Memory B cell (primary cell): ENCODE data around the gene EYA4.

Experiments
- ATAC-seq: fragments of 150-1000 bp; cut with Tn5 transposase; 2 replicates; pipeline ENCODE4 v1.10.0; 2021; ENCODE audit warnings: low read depth, mild to moderate bottlenecking, moderate library complexity
- DNase-seq, 2 donors: peaks; one replicate each; pipeline ENCODE4 v3.0.0; 2022; ENCODE audit warnings: low spot score in 2 of 2
- H3K27ac Mint-ChIP-seq: one replicate; pipeline ENCODE4 v1.8.0; 2022; ENCODE audit warnings: mild to moderate bottlenecking, moderate library complexity, mixed read lengths
- H3K27me3 Mint-ChIP-seq: one replicate; pipeline ENCODE4 v1.8.0; 2022; ENCODE audit warnings: mixed read lengths
- H3K36me3 Mint-ChIP-seq: one replicate; pipeline ENCODE4 v1.8.0; 2022; ENCODE audit warnings: mild to moderate bottlenecking, mixed read lengths
- H3K4me1 Mint-ChIP-seq: one replicate; pipeline ENCODE4 v1.8.0; 2022; ENCODE audit warnings: mixed read lengths
- H3K4me3 Mint-ChIP-seq: one replicate; pipeline ENCODE4 v1.8.0; 2022; ENCODE audit warnings: mild to moderate bottlenecking, moderate library complexity, mixed read lengths
- H3K9me3 Mint-ChIP-seq: one replicate; pipeline ENCODE4 v1.8.0; 2022; ENCODE audit warnings: mixed read lengths

EYA4 gene

GRCh38 chr6:133241086-133241900, at the start of gene EYA4:
EYA4 (plus strand) TSS chr6:133241357; CDS start chr6:133274781, 33,424 bp downstream.
- Mint-ChIP-seq H3K9me3 (no peaks in the 10 kb centered on the region), H3K4me1 (peaks cover 14% of the 10 kb centered on the region), H3K36me3 (no peaks in the 10 kb centered on the region), H3K4me3 (peak within 1 kb of the TSS; percentile 69), H3K27me3 (peaks cover 14% of the 10 kb centered on the region), H3K27ac (no peak within 1 kb of the TSS)
- DNase-seq (no peak), ATAC-seq (no peak)

GRCh38 chr6:133193396-133193795, 47.8 kb upstream of the EYA4 start:
- DNase-seq: no peak
- no peaks in the 10 kb centered on the region for H3K36me3 Mint-ChIP-seq
- no peak overlapping the region for H3K4me3 Mint-ChIP-seq
- no peaks in the 10 kb centered on the region for H3K4me1 Mint-ChIP-seq
- ATAC-seq: no peak
- peaks cover 4% of the 10 kb centered on the region for H3K27me3 Mint-ChIP-seq
- peaks cover 1% of the 10 kb centered on the region for H3K9me3 Mint-ChIP-seq
- no peak overlapping the region for H3K27ac Mint-ChIP-seq

- H3K4me3 Mint-ChIP-seq: no peak overlapping the region
- peaks cover 1% of the 10 kb centered on the region for H3K9me3 Mint-ChIP-seq
- no peak overlapping the region for H3K27ac Mint-ChIP-seq
- H3K4me1 Mint-ChIP-seq: no peaks in the 10 kb centered on the region
- ATAC-seq (no peak), DNase-seq (no peak)
- H3K36me3 Mint-ChIP-seq: no peaks in the 10 kb centered on the region
- peaks cover 4% of the 10 kb centered on the region for H3K27me3 Mint-ChIP-seq
Observed at GRCh38 chr6:133198725-133199124, 42.4 kb upstream of the EYA4 start.

- Mint-ChIP-seq H3K9me3 (peaks cover 1% of the 10 kb centered on the region), H3K4me1 (no peaks in the 10 kb centered on the region), H3K27me3 (peaks cover 4% of the 10 kb centered on the region), H3K36me3 (no peaks in the 10 kb centered on the region), H3K27ac (no peak overlapping the region), H3K4me3 (no peak overlapping the region)
- DNase-seq (no peak), ATAC-seq (no peak)
Observed at GRCh38 chr6:133201231-133201630, 39.9 kb upstream of the EYA4 start.

GRCh38 chr6:133202610-133203343, 38.4 kb upstream of the EYA4 start:
- no peak overlapping the region for H3K4me3 Mint-ChIP-seq
- peaks cover 4% of the 10 kb centered on the region for H3K27me3 Mint-ChIP-seq
- DNase-seq (no peak), ATAC-seq (no peak)
- H3K36me3 Mint-ChIP-seq: no peaks in the 10 kb centered on the region
- H3K27ac Mint-ChIP-seq: no peak overlapping the region
- no peaks in the 10 kb centered on the region for H3K4me1 Mint-ChIP-seq
- H3K9me3 Mint-ChIP-seq: no peaks in the 10 kb centered on the region

- Mint-ChIP-seq H3K4me3 (no peak overlapping the region), H3K27me3 (peaks cover 4% of the 10 kb centered on the region), H3K36me3 (no peaks in the 10 kb centered on the region), H3K9me3 (peaks cover 2% of the 10 kb centered on the region), H3K4me1 (no peaks in the 10 kb centered on the region), H3K27ac (no peak overlapping the region)
- ATAC-seq (no peak), DNase-seq (no peak)
Observed at GRCh38 chr6:133203344-133203697, 37.8 kb upstream of the EYA4 start.

- H3K27ac Mint-ChIP-seq: no peak overlapping the region
- peaks cover 3% of the 10 kb centered on the region for H3K9me3 Mint-ChIP-seq
- peaks cover 5% of the 10 kb centered on the region for H3K27me3 Mint-ChIP-seq
- DNase-seq (no peak), ATAC-seq (no peak)
- no peaks in the 10 kb centered on the region for H3K4me1 Mint-ChIP-seq
- no peaks in the 10 kb centered on the region for H3K36me3 Mint-ChIP-seq
- no peak overlapping the region for H3K4me3 Mint-ChIP-seq
Observed at GRCh38 chr6:133205304-133205703, 35.9 kb upstream of the EYA4 start.

GRCh38 chr6:133206942-133207341, 34.2 kb upstream of the EYA4 start:
- Mint-ChIP-seq H3K4me1 (no peaks in the 10 kb centered on the region), H3K27me3 (peaks cover 5% of the 10 kb centered on the region), H3K9me3 (peaks cover 3% of the 10 kb centered on the region), H3K27ac (no peak overlapping the region), H3K36me3 (no peaks in the 10 kb centered on the region), H3K4me3 (no peak overlapping the region)
- ATAC-seq (no peak), DNase-seq (no peak)

GRCh38 chr6:133207754-133208153, 33.4 kb upstream of the EYA4 start:
- Mint-ChIP-seq H3K27ac (no peak overlapping the region), H3K4me1 (no peaks in the 10 kb centered on the region), H3K36me3 (no peaks in the 10 kb centered on the region), H3K4me3 (no peak overlapping the region), H3K9me3 (peaks cover 3% of the 10 kb centered on the region), H3K27me3 (peaks cover 3% of the 10 kb centered on the region)
- no peak for ATAC-seq
- DNase-seq: no peak

GRCh38 chr6:133208183-133208755, 32.9 kb upstream of the EYA4 start:
- peaks cover 3% of the 10 kb centered on the region for H3K27me3 Mint-ChIP-seq
- H3K36me3 Mint-ChIP-seq: no peaks in the 10 kb centered on the region
- peaks cover 3% of the 10 kb centered on the region for H3K9me3 Mint-ChIP-seq
- no peak overlapping the region for H3K4me3 Mint-ChIP-seq
- DNase-seq (no peak), ATAC-seq (no peak)
- no peaks in the 10 kb centered on the region for H3K4me1 Mint-ChIP-seq
- H3K27ac Mint-ChIP-seq: no peak overlapping the region

GRCh38 chr6:133214267-133214666, 26.9 kb upstream of the EYA4 start:
- H3K27ac Mint-ChIP-seq: no peak overlapping the region
- ATAC-seq (no peak), DNase-seq (no peak)
- peaks cover 1% of the 10 kb centered on the region for H3K27me3 Mint-ChIP-seq
- no peak overlapping the region for H3K4me3 Mint-ChIP-seq
- no peaks in the 10 kb centered on the region for H3K36me3 Mint-ChIP-seq
- peaks cover 2% of the 10 kb centered on the region for H3K9me3 Mint-ChIP-seq
- no peaks in the 10 kb centered on the region for H3K4me1 Mint-ChIP-seq

- Mint-ChIP-seq H3K9me3 (no peaks in the 10 kb centered on the region), H3K4me3 (no peak overlapping the region), H3K36me3 (no peaks in the 10 kb centered on the region), H3K27me3 (peaks cover 2% of the 10 kb centered on the region), H3K4me1 (no peaks in the 10 kb centered on the region), H3K27ac (no peak overlapping the region)
- no peak for ATAC-seq
- no peak for DNase-seq
Observed at GRCh38 chr6:133218852-133219251, 22.3 kb upstream of the EYA4 start.

GRCh38 chr6:133223452-133224029, 17.6 kb upstream of the EYA4 start:
- ATAC-seq (no peak), DNase-seq (no peak)
- Mint-ChIP-seq H3K4me3 (no peak overlapping the region), H3K36me3 (no peaks in the 10 kb centered on the region), H3K27ac (no peak overlapping the region), H3K4me1 (no peaks in the 10 kb centered on the region), H3K27me3 (peaks cover 2% of the 10 kb centered on the region), H3K9me3 (no peaks in the 10 kb centered on the region)

GRCh38 chr6:133225560-133225959, 15.6 kb upstream of the EYA4 start:
- Mint-ChIP-seq H3K27ac (no peak overlapping the region), H3K36me3 (no peaks in the 10 kb centered on the region), H3K4me3 (no peak overlapping the region), H3K4me1 (no peaks in the 10 kb centered on the region), H3K27me3 (peaks cover 2% of the 10 kb centered on the region), H3K9me3 (no peaks in the 10 kb centered on the region)
- DNase-seq (no peak), ATAC-seq (no peak)
